Measurements from ENCODE around the gene KRT15.

- TF ChIP-seq POLR2A (IDR thresholded peaks at IDR 0.05; ENCODE audit: low read depth, low read length), result no peak
- no peak for TF ChIP-seq MAFK (IDR thresholded peaks at IDR 0.05; ENCODE audit: low read depth, low read length)
- no peak for TF ChIP-seq SMC3 (IDR thresholded peaks at IDR 0.05; ENCODE audit: low read depth, low read length)
- no peak for TF ChIP-seq RAD21 (IDR thresholded peaks at IDR 0.05; ENCODE audit: low read length)
- no peak for TF ChIP-seq CTCF (conservative IDR thresholded peaks at IDR 0.05; ENCODE audit: low read depth, low read length)
- TF ChIP-seq MAZ (IDR thresholded peaks at IDR 0.05; ENCODE audit: borderline replicate concordance, low read depth, low read length), result no peak
- no peak for TF ChIP-seq CEBPB (IDR thresholded peaks at IDR 0.05; ENCODE audit: low read depth, low read length)
- no peak for TF ChIP-seq MXI1 (IDR thresholded peaks at IDR 0.05; ENCODE audit: borderline replicate concordance, low read depth, low read length)
- TF ChIP-seq RFX5 (IDR thresholded peaks at IDR 0.05; ENCODE audit: low read depth, low read length), result no peak
Observed at GRCh38 chr17:41518031-41518430, 659 bp downstream of the KRT15 start.
